Measurements from ENCODE around the gene UPK2. TPM values are rescaled to one million over a fixed set of nuclear protein-coding genes. Genes with fewer than 3 reads are reported as not detected.

UPK2 gene
- total and polyA plus RNA-seq, 2 of the 13 experiments (the other 11 are each of a cell fraction or from before 2014, with no cell fraction given): not detected

GRCh38 chr11:118956094-118956846 is at the start of gene UPK2 (continued):
- TF ChIP-seq TEF (CRISPR knock-in tag; IDR thresholded peaks at IDR 0.05) (no peak), ZNF367 (CRISPR knock-in tag; IDR thresholded peaks at IDR 0.05; ENCODE audit: borderline replicate concordance) (no peak), PATZ1 (CRISPR knock-in tag; IDR thresholded peaks at IDR 0.05) (0 out of 2 replicates have a peak, but pooled peaks have one; percentile 15), POLR2G (IDR thresholded peaks at IDR 0.05; ENCODE audit: low read depth, low read length) (no peak), ZNF441 (CRISPR knock-in tag; IDR thresholded peaks at IDR 0.05; ENCODE audit: borderline replicate concordance) (no peak), KDM5A (IDR thresholded peaks at IDR 0.05; ENCODE audit: borderline replicate concordance, low read length) (no peak), KDM6A (CRISPR knock-in tag; IDR thresholded peaks at IDR 0.05; ENCODE audit: low read depth) (no peak), GFI1 (CRISPR knock-in tag; IDR thresholded peaks at IDR 0.05; ENCODE audit: borderline replicate concordance) (no peak), SRSF9 (IDR thresholded peaks at IDR 0.05; ENCODE audit: borderline replicate concordance, insufficient read depth, low read depth, low read length, poor library complexity, severe bottlenecking) (no peak), GZF1 (CRISPR knock-in tag; IDR thresholded peaks at IDR 0.05) (no peak), STAG1 (CRISPR knock-in tag; IDR thresholded peaks at IDR 0.05) (peak; percentile 98), ZNF615 (CRISPR knock-in tag; IDR thresholded peaks at IDR 0.05; ENCODE audit: borderline replicate concordance) (no peak), POGK (CRISPR knock-in tag; conservative IDR thresholded peaks at IDR 0.05) (no peak), XRCC5 (optimal IDR thresholded peaks at IDR 0.05; ENCODE audit: low read length) (peak; percentile 70), ARID3A (IDR thresholded peaks at IDR 0.05; ENCODE audit: low read depth, low read length) (no peak), FOXC1 (CRISPR knock-in tag; IDR thresholded peaks at IDR 0.05; ENCODE audit: borderline replicate concordance) (no peak), DNMT3B (CRISPR knock-in tag; conservative IDR thresholded peaks at IDR 0.05) (no peak), HINFP (CRISPR knock-in tag; IDR thresholded peaks at IDR 0.05; ENCODE audit: low read depth) (no peak), SIN3B (IDR thresholded peaks at IDR 0.05; ENCODE audit: low read length) (no peak), HHEX (CRISPR knock-in tag; IDR thresholded peaks at IDR 0.05) (no peak), NAIF1 (CRISPR knock-in tag; IDR thresholded peaks at IDR 0.05; ENCODE audit: borderline replicate concordance) (no peak), ZNF7 (CRISPR knock-in tag; IDR thresholded peaks at IDR 0.05) (no peak), ARNTL (CRISPR knock-in tag; IDR thresholded peaks at IDR 0.05) (no peak)

All from HepG2 (cell line).